Fibroblast of villous mesenchyme (primary cell): ENCODE data around the gene SCUBE1. TPM values are rescaled to one million over a fixed set of nuclear protein-coding genes. Genes with fewer than 3 reads are reported as not detected.

ENCODE experiments used
- DNase-seq: peaks from one replicate; pipeline ENCODE4 v3.0.0-alpha.2; 2010; ENCODE audit warnings: low read depth
- H3K4me3 ChIP-seq: 2 replicates; pipeline ENCODE4 v1.5.1; 2011; ENCODE audit warnings: low read depth, mild to moderate bottlenecking, low read length
- total RNA-seq: library from RNA; depleted of rRNA; stranded (reverse); fragments of >200 nt; gene quantifications from 2 replicates; pipeline ENCODE4 v1.2.3, GENCODE V29; 2012
- TF ChIP-seq, protein P1 (sequence below): IDR thresholded peaks from 2 replicates; pipeline ENCODE4 v1.5.1; 2012; ENCODE audit warnings: low read depth, mild to moderate bottlenecking, low read length; ENCODE audit not compliant: insufficient read depth

The SCUBE1 gene
- total RNA-seq, 1 donor, result not detected

DNA sequence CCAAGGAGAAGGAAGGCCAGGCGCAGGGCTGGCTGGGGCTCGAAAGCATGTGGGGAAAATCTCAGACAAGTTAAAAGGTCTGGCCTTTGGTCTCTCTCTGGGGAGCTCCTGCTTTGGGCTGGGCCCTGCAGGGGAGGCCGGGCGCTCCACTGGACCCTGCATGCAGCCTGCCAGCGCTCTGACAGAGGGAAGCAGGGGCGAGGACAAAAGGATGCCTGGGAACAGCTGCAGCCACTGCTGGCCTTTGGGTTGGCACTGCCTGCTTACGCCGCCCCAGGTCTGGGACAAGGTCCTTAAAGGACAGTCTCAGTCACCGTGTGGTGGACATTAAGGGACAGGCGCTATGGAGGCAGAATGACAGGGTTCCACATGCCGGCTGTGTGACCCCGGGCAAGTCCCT is 99.8 kb downstream of the SCUBE1 start:
- TF ChIP-seq, protein P1, sequence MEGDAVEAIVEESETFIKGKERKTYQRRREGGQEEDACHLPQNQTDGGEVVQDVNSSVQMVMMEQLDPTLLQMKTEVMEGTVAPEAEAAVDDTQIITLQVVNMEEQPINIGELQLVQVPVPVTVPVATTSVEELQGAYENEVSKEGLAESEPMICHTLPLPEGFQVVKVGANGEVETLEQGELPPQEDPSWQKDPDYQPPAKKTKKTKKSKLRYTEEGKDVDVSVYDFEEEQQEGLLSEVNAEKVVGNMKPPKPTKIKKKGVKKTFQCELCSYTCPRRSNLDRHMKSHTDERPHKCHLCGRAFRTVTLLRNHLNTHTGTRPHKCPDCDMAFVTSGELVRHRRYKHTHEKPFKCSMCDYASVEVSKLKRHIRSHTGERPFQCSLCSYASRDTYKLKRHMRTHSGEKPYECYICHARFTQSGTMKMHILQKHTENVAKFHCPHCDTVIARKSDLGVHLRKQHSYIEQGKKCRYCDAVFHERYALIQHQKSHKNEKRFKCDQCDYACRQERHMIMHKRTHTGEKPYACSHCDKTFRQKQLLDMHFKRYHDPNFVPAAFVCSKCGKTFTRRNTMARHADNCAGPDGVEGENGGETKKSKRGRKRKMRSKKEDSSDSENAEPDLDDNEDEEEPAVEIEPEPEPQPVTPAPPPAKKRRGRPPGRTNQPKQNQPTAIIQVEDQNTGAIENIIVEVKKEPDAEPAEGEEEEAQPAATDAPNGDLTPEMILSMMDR, result no peak
- no peak overlapping the region for H3K4me3 ChIP-seq
- DNase-seq, result no peak

DNA sequence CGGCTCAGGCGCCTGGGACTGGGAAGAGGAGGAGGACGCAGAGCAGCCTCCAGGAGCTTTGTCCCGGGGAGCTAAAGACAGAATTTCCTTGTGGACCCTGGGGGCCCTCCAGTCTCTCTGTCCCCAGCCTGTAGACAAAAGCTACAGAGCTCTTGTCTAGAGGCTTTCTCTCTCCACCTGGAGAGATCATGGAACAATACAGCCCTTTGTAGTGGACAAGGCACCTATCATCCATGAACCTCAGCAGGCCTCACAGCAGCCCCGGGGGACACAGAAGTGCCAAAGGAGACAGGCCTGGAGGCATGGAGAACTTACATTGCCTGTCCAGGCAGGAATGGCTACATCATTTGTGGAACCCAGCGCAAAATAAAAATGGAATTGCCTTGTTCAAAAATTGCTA is 100.5 kb downstream of the SCUBE1 start:
- DNase-seq, result no peak
- no peak overlapping the region for H3K4me3 ChIP-seq
- TF ChIP-seq, protein P1, result no peak

DNA sequence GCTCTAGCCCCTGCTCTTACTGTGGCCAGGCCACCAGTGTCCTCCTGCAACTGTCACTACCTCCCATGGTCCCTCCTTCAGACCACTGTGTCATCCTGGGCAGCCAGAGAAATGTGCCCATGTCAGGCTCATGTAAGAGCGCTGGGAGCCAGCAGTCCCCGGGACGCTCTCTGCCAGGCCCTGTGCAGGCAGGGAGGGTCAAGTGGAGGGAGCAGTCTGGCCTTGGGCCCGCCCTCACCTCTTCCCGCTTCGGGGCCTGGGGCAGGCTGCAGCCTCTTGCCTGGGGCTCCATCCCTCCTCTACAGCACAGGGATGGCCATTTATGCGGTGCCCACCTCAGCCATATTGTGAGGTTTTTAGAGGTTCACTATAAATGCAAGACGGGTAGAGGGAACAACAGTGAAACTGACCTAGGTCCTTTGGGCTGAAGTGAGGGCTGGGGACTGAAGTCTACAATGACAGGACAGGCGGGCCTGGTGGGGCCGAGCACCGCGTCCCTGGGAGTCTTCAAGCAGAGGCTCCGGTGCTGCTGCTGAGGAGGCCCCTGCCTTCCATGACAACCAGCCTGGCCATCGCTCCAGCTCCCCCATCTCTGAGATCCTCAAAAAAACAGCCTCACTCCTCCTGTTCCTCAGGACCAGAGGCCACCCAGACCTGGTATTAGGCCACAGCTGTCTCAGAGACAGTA is 101.3 kb downstream of the SCUBE1 start:
- no peak overlapping the region for H3K4me3 ChIP-seq
- DNase-seq, result no peak
- TF ChIP-seq, protein P1, result no peak

DNA sequence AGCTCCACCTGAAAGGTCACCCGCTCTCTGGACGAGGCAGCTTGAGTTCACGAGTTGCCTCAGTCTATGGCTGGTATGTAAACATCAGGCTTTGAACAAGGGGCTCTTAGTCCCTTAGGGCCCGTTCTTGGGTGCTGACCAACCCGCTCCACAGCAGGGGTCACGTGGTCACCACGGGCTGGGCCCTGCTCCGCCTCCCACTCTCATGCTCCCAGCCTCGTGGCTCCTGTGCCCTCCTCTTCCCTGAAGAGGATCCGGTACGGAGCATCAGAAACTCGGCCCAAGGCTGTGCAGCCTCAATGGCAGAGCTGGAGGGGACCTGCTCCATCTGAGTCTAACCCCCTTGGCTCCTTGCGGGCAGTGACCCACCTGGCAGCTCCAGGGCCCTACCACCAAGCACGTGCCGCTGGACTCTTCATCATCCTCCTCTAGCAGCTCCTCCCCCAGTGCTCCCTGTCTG is 102.0 kb downstream of the SCUBE1 start:
- H3K4me3 ChIP-seq, result no peak overlapping the region
- TF ChIP-seq, protein P1, result no peak
- DNase-seq, result peak; percentile 58

DNA sequence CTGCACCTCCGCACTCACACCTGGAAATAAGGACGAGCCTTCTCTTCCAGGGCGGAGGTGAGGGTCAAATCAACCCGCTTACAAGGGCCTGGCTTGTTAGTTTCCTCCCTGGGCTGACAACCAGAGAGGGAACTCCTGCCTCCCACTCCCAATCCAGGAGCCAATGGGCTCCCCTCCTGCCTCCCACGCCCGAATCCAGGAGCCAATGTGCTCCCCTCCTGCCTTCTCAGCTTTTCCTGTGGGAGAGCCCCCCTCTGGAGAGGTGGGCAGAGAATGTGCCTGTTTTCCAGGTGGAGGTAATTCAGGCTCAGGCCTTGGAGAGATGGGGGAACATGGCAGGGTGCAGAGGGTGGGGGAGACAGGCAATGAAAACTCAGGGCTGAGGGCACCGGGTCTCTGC is 102.6 kb downstream of the SCUBE1 start:
- DNase-seq, result no peak
- H3K4me3 ChIP-seq, result no peak overlapping the region
- TF ChIP-seq, protein P1, result no peak

DNA sequence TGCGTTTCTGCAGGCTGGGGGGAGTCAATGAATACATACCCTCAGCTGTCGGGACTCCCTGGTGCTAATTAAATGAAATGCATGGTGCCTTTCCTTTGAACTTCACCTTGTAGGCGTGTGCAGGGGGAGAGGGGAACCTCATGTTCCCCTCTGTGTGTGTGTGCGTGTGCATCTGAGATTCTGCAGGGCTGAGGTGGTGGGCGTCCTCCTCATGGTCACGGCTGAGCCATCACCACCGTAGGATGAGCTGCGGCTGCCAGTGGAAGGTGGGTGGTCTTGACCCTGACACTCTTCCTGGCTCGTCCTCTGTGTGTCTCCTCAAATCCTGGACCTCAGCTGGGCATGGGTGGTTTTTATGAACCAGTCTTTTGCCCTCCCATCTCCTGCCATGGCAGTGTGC is 103.2 kb downstream of the SCUBE1 start:
- TF ChIP-seq, protein P1, result no peak
- no peak for DNase-seq
- H3K4me3 ChIP-seq, result no peak overlapping the region
